ENCODE data around the gene ZNF804B.

Gene ZNF804B

DNA sequence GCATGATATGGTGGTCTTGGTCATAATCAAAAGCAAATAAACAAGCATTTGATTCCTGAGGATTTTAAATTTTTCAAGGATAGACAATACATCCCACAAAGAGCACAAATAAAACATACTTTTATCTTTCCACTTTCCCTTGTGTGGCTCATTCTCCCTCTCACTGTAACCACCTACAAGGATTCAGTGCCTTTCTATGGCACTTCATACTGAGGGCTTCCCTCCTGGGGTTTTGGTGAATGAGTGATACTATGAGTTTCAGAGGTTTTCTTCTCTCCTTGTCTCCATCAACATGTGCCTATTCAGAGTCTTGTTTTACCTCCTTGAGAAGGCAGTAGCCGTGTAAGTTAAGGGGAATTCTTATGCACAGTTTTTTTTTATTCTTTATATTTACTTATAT is 332.1 kb downstream of the ZNF804B start:
- no peak overlapping the region for H3K27ac ChIP-seq
- no peak overlapping the region for H3K4me3 ChIP-seq
- TF ChIP-seq, protein P1, sequence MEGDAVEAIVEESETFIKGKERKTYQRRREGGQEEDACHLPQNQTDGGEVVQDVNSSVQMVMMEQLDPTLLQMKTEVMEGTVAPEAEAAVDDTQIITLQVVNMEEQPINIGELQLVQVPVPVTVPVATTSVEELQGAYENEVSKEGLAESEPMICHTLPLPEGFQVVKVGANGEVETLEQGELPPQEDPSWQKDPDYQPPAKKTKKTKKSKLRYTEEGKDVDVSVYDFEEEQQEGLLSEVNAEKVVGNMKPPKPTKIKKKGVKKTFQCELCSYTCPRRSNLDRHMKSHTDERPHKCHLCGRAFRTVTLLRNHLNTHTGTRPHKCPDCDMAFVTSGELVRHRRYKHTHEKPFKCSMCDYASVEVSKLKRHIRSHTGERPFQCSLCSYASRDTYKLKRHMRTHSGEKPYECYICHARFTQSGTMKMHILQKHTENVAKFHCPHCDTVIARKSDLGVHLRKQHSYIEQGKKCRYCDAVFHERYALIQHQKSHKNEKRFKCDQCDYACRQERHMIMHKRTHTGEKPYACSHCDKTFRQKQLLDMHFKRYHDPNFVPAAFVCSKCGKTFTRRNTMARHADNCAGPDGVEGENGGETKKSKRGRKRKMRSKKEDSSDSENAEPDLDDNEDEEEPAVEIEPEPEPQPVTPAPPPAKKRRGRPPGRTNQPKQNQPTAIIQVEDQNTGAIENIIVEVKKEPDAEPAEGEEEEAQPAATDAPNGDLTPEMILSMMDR (IDR thresholded peaks at IDR 0.05) = no peak

DNA sequence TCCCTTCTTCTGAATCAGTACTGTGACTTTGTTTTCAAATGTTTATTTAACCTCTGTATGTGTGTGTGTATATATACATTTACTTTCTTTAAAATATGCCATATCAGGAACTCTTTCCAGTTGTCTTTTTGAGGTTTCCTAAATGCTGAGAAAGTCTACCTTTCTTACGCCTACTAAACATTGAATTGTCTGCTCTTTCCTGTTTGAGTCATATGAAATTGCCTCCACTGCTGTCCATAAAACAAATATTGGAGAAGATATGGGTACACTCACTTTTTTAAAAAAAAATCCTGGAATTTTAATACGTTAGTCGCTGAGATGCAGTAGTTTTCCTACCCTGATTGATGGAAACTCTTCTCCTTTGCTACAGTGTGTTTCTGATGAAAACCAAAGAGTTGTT is 334.8 kb downstream of the ZNF804B start:
- Histone ChIP-seq H3K27ac (no peak overlapping the region), H3K4me3 (no peak overlapping the region)
- TF ChIP-seq, protein P1 (IDR thresholded peaks at IDR 0.05) = no peak
- no peak for DNase-seq (ENCODE audit: low spot score)

More for the DNA sequence above, 332.1 kb downstream of the ZNF804B start:
- no peak for DNase-seq (ENCODE audit: low spot score)

DNA sequence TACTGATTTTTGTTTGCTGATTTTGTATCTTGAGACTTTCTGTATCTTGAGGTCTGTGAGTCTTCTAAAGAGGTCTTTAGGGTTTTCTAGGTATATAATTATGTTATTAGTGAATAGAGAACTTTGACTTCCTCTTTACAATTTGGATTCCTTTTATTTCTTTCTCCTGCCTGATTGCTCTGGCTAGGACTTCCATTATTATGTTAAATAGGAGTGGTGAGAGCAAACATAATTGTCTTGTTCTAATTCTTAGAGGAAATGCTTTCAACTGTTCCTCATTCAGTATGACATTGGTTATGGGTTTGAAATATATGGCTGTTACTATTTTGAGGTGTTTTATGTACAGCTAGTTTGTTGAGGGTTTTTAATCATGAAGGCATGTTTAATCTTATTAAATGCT is 344.1 kb downstream of the ZNF804B start:
- TF ChIP-seq, protein P1 (IDR thresholded peaks at IDR 0.05) = no peak
- no peak overlapping the region for H3K4me3 ChIP-seq
- no peak overlapping the region for H3K27ac ChIP-seq
- no peak for DNase-seq (ENCODE audit: low spot score)

DNA sequence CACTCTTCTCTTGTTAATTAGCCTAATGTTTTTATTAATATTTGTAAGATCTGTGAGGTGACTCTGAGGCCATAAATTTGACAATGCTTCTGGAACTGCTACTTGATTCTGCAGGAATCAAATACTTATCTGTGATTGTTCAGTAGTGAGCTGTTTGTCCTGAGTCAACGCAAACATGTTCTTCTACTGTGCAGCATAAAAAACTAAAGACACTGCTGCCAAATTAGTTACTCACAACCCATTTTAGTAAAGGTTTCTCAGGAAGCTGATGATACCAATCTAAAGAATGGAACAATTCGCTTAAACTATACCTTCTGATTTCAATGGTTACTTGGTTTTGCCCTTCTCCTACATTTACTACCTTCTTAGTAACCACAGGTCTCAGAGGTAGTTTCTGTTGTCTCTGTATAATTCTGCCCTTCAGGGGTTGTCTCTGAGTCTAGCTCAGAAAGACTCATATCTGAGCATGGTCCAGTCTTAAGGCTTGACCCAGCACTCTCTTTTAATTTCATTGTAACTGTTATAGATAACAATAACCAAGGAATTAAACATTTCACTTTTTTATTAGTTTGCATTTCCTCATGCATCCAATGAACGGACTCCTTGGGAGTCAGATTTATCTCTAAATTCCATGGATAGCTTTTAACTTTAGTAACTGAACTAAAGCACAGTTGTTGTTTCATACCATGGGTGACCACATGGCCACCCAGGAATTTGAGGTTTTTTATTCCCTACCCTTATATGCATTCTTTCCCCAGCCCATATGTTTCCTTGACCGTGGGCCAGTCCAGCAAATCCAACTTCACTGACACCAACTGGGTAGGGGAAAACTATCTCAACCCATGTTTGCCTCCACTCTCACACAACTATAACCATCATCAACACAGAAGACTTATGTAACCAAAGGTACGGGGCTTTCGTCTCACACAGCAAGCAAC is 345.5 kb downstream of the ZNF804B start:
- TF ChIP-seq, protein P1 (IDR thresholded peaks at IDR 0.05) = no peak
- Histone ChIP-seq H3K4me3 (no peak overlapping the region), H3K27ac (no peak overlapping the region)
- no peak for DNase-seq (ENCODE audit: low spot score)

DNA sequence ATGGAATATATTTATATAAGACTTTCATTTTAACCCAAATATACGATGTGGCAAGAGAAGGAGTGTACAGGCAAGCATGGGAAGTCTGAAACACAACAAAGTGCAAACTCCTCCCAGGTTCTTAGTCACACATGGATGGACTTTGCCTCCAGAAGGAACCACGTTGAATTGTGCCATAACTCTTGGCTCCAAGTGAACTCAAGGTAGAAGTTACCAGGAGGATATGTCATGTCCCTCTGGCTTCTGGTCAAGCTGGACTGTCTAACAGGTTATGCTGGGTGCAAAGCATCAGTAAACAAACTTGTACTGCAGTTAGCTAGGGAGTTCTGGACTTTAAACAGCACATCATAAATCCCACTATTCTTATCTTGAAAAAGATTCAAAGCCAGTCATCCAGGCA is 364.4 kb downstream of the ZNF804B start:
- no peak overlapping the region for H3K27ac ChIP-seq
- no peak for DNase-seq (ENCODE audit: low spot score)
- TF ChIP-seq, protein P1 (IDR thresholded peaks at IDR 0.05) = no peak

DNA sequence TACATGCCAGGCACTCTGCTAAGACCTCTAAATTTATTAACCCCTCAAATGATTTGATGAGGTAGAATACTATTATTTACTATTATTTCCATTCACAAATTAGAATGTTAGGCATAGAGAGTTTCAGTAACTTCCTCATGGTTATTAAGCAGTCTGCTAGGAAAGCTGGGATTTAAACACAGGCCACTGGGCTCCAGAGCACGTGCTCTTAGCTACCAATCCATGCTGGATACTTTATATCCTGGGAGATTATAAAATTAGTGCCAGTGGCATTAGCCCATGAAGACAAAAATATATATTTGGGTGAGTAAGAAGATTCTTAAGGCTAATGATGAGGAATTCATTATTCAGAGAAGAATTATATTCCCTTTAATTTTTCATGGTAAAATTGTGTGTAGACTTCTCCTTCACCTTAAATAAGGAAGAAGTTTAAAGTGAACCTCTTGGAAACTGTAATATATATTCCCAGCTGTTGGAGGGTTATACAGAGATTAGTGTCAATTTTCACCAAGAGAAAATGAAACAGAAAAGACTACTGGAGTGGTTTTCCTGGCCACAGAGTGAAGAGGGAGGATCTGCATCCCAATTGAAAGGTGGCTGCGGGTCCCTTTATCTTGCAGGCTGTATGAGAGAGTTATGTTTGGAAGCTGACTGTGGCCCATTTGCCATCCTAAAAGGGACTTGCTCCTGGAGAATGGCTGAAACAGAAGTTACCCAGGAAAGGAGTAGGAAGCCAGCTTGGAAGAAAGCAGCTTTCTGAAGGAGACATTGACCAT is 370.3 kb downstream of the ZNF804B start:
- TF ChIP-seq, protein P1 (IDR thresholded peaks at IDR 0.05) = no peak
- Histone ChIP-seq H3K4me3 (no peak overlapping the region), H3K27ac (no peak overlapping the region)
- DNase-seq (ENCODE audit: low spot score) = no peak

More for the DNA sequence above, 364.4 kb downstream of the ZNF804B start:
- H3K4me3 ChIP-seq = no peak overlapping the region

All from coronary artery (tissue), 2 donors.